IMR-90 (cell line): ENCODE data around the gene BCAS2. TPM values are rescaled to one million over a fixed set of nuclear protein-coding genes. Genes with fewer than 3 reads are reported as not detected.
A peak's percentile ranks its signal among the peaks of the same experiment; 100 is the strongest.

Experiments
- ATAC-seq: fragments of 200-7000 bp; cut with Tn5 transposase; 2 replicates; pipeline ENCODE4 v1.9.1; 2020; ENCODE audit warnings: low read depth, mild to moderate bottlenecking, moderate library complexity
- BruUV-seq: library from RNA; stranded (reverse); fragments of 400-500 nt; replicated peaks from 2 replicates; lab custom pipeline; 2021; lab: Mats Ljungman, UMichigan
- CTCF ChIA-PET: fragments of 300-600 bp; formaldehyde crosslinking; extraction: SDS; loops from one replicate; lab custom pipeline; 2021; ENCODE audit warnings: antibody characterized with exemption; lab: Yijun Ruan, JAX
- POLR2A ChIA-PET: fragments of 300-600 bp; sonication (Branson Sonifier 250); formaldehyde crosslinking; loops from one replicate; lab custom pipeline; 2022; ENCODE audit warnings: antibody characterized with exemption; ENCODE audit not compliant: unreplicated experiment; lab: Charles Lee
- DNase-seq: peaks from one replicate; pipeline ENCODE4 v3.0.0; 2013
- H2AFZ ChIP-seq: replicated peaks from 2 replicates; pipeline ENCODE3; 2013; ENCODE audit warnings: low read length, mild to moderate bottlenecking; ENCODE audit not compliant: poor library complexity
- H2AK5ac ChIP-seq: 2 replicates; pipeline ENCODE4 v1.6.1; 2013; ENCODE audit warnings: low read depth, low read length, inconsistent platforms
- H2AK9ac ChIP-seq: replicated peaks from 2 replicates; pipeline ENCODE3; 2013; ENCODE audit warnings: mild to moderate bottlenecking, low read depth, low read length, moderate library complexity; ENCODE audit not compliant: poor library complexity
- H2BK120ac ChIP-seq: 2 replicates; pipeline ENCODE4 v1.6.1; 2013; ENCODE audit warnings: low read depth, low read length, inconsistent platforms
- H2BK15ac ChIP-seq: 3 replicates; pipeline ENCODE4 v1.6.1; 2013; ENCODE audit warnings: low read depth, low read length, inconsistent platforms
- H2BK20ac ChIP-seq: 2 replicates; pipeline ENCODE4 v1.6.1; 2013; ENCODE audit warnings: low read depth, mild to moderate bottlenecking, inconsistent platforms, low read length, moderate library complexity
- H2BK5ac ChIP-seq: 2 replicates; pipeline ENCODE4 v1.6.1; 2013; ENCODE audit warnings: mild to moderate bottlenecking, low read depth, low read length, inconsistent platforms; ENCODE audit not compliant: poor library complexity, severe bottlenecking
- H3K14ac ChIP-seq: replicated peaks from 2 replicates; pipeline ENCODE4 v1.6.1; 2013; ENCODE audit warnings: low read depth, low read length, inconsistent platforms
- H3K18ac ChIP-seq: 2 replicates; pipeline ENCODE4 v1.6.1; 2013; ENCODE audit warnings: low read depth, low read length, control low read depth
- H3K23ac ChIP-seq: 2 replicates; pipeline ENCODE4 v1.6.1; 2013; ENCODE audit warnings: low read depth, low read length, inconsistent platforms
- H3K27ac ChIP-seq: 2 replicates; pipeline ENCODE4 v1.5.1; 2013; ENCODE audit warnings: mild to moderate bottlenecking, control low read depth, low read length; ENCODE audit not compliant: insufficient read depth
- H3K27me3 ChIP-seq: 2 replicates; pipeline ENCODE4 v1.6.1; 2013; ENCODE audit warnings: low read length; ENCODE audit not compliant: control insufficient read depth, insufficient read depth
- H3K36me3 ChIP-seq: 2 replicates; pipeline ENCODE4 v1.6.1; 2013; ENCODE audit warnings: low read length, mixed read lengths; ENCODE audit not compliant: control insufficient read depth, insufficient read depth
- H3K4ac ChIP-seq: 2 replicates; pipeline ENCODE4 v1.6.1; 2013; ENCODE audit warnings: low read depth, low read length, inconsistent platforms
- H3K4me1 ChIP-seq: 2 replicates; pipeline ENCODE4 v1.6.1; 2013; ENCODE audit warnings: low read length, mixed read lengths; ENCODE audit not compliant: control insufficient read depth, insufficient read depth
- H3K4me2 ChIP-seq: 2 replicates; pipeline ENCODE4 v1.6.1; 2013; ENCODE audit warnings: low read depth, mild to moderate bottlenecking, control low read depth, low read length, moderate library complexity
- H3K4me3 ChIP-seq: 2 replicates; pipeline ENCODE4 v1.5.1; 2013; ENCODE audit warnings: low read depth, mild to moderate bottlenecking, control low read depth, low read length, moderate library complexity; ENCODE audit not compliant: insufficient read depth
- H3K56ac ChIP-seq: 2 replicates; pipeline ENCODE4 v1.6.1; 2013; ENCODE audit warnings: low read length, inconsistent platforms; ENCODE audit not compliant: insufficient read depth; ENCODE audit errors: extremely low read depth
- H3K79me1 ChIP-seq, 2 experiments: 2 replicates each; pipeline ENCODE4 v1.6.1; 2013; ENCODE audit warnings: low read length in 2 of 2, inconsistent platforms in 1 of 2, low read depth in 1 of 2
- H3K9ac ChIP-seq: 2 replicates; pipeline ENCODE4 v1.6.1; 2013; ENCODE audit warnings: low read depth, low read length, control low read depth
- H3K9me1 ChIP-seq: 2 replicates; pipeline ENCODE4 v1.6.1; 2013; ENCODE audit warnings: low read length, inconsistent platforms; ENCODE audit not compliant: insufficient read depth
- H3K9me3 ChIP-seq: 2 replicates; pipeline ENCODE4 v1.6.1; 2013; ENCODE audit warnings: low read length; ENCODE audit not compliant: control insufficient read depth, insufficient read depth
- H4K20me1 ChIP-seq: 2 replicates; pipeline ENCODE4 v1.6.1; 2013; ENCODE audit warnings: low read length, inconsistent platforms; ENCODE audit not compliant: insufficient read depth
- H4K5ac ChIP-seq: 2 replicates; pipeline ENCODE4 v1.6.1; 2013; ENCODE audit warnings: mild to moderate bottlenecking, low read depth, low read length, control low read depth
- H4K8ac ChIP-seq, 2 experiments: 2 replicates each; pipeline ENCODE4 v1.6.1; 2013; ENCODE audit warnings: low read depth in 2 of 2, low read length in 2 of 2, control low read depth in 1 of 2, inconsistent platforms in 1 of 2
- H4K91ac ChIP-seq: 2 replicates; pipeline ENCODE4 v1.6.1; 2013; ENCODE audit warnings: low read depth, low read length, inconsistent platforms; ENCODE audit not compliant: insufficient read depth
- CEBPB ChIP-seq: IDR thresholded peaks from 2 replicates; pipeline ENCODE4 v1.6.1; 2012; ENCODE audit warnings: low read depth, low read length, improper control_type of control experiment
- FOS ChIP-seq: fragments of 150-350 bp; IDR thresholded peaks from 2 replicates; pipeline ENCODE4 v1.6.1; 2016; ENCODE audit warnings: low read depth, low read length
- MAFK ChIP-seq: IDR thresholded peaks from 2 replicates; pipeline ENCODE4 v1.6.1; 2012; ENCODE audit warnings: low read depth, low read length, improper control_type of control experiment
- NFE2L2 ChIP-seq: fragments of 150-350 bp; IDR thresholded peaks from 2 replicates; pipeline ENCODE4 v1.6.1; 2016; ENCODE audit warnings: low read depth, mild to moderate bottlenecking, low read length
- USF2 ChIP-seq: fragments of 150-350 bp; IDR thresholded peaks from 2 replicates; pipeline ENCODE4 v1.6.1; 2017; ENCODE audit warnings: mild to moderate bottlenecking, antibody characterized with exemption, low read length, low read depth
- WGBS, 2 experiments: methylation state at CpG; one replicate each; pipeline versions ENCODE4 v1.1.5 to v1.1.7; 2013; ENCODE audit warnings: missing lambda C conversion rate in 2 of 2; ENCODE audit not compliant: insufficient read length in 1 of 2; ENCODE audit errors: extremely low coverage in 2 of 2; 5-methylcytosine and 5-hydroxymethylcytosine counted together
- dilution Hi-C: fragments of 300-500 bp; cut with HindIII; formaldehyde crosslinking; loops from one replicate; pipeline ENCODE4 v1.14.3; 2018; ENCODE audit warnings: low sequenced_read_pairs; ENCODE audit not compliant: unreplicated experiment
- in situ Hi-C: fragments of 300-500 bp; cut with MboI; formaldehyde crosslinking; loops from 3 replicates; pipeline ENCODE4 v1.14.3; 2019; ENCODE audit warnings: low sequenced_read_pairs, inconsistent platforms, mixed read lengths
- intact Hi-C: fragments of 100-400 bp; cut with micrococcal nuclease; formaldehyde crosslinking; loops from 2 replicates; pipeline ENCODE4 v1.10.0; 2022
- polyA plus RNA-seq, 3 experiments: library from polyadenylated mRNA; depleted of rRNA; stranded (reverse); fragments of >200 nt; gene quantifications; 2 replicates each; pipeline ENCODE4 v1.2.3, GENCODE V29; 2012; ENCODE audit warnings: low replicate concordance in 1 of 3
- total RNA-seq: library from RNA; depleted of rRNA; stranded (reverse); fragments of >200 nt; gene quantifications from 2 replicates; pipeline ENCODE4 v1.2.3, GENCODE V29; 2012

The BCAS2 gene
- total and polyA plus RNA-seq, 2 of the 4 experiments (the other 2 are of a cell fraction), result 15.4 to 23.1 TPM

GRCh38 chr1:114627107-114627506 is 45.7 kb upstream of the BCAS2 start (continued):
- TF ChIP-seq USF2, result no peak
- TF ChIP-seq CEBPB, result no peak

GRCh38 chr1:114623364-114623763 is 41.9 kb upstream of the BCAS2 start:
- intact Hi-C loops, result loop anchor here (5.0 kb wide), 1 partner anchor 36 kb away; no protein-coding TSS in a partner anchor
- no peak overlapping the region for H4K5ac ChIP-seq
- H4K91ac ChIP-seq, result no peak overlapping the region
- WGBS, 2 experiments, result no CpG with 5 or more reads among the region's 5 CpGs
- no peaks in the 10 kb centered on the region for H3K9me1 ChIP-seq
- dilution Hi-C loops, result no loop called here
- no peak overlapping the region for H3K4ac ChIP-seq
- no peaks in the 10 kb centered on the region for H3K4me1 ChIP-seq
- BruUV-seq, result no TSS peak
- no peak overlapping the region for H4K8ac ChIP-seq
- no peaks in the 10 kb centered on the region for H4K20me1 ChIP-seq
- H2BK120ac ChIP-seq, result no peak overlapping the region
- no peak overlapping the region for H3K27ac ChIP-seq
- no peak overlapping the region for H2BK20ac ChIP-seq
- no peak overlapping the region for H3K18ac ChIP-seq
- in situ Hi-C loops, result no loop called here
- TF ChIP-seq FOS (no peak), MAFK (0 out of 2 replicates have a peak, but pooled peaks have one; percentile 16), NFE2L2 (no peak)
- ChIA-PET CTCF (no interaction called here), POLR2A (no interaction called here)
- H3K56ac ChIP-seq, result no peak overlapping the region
- H2BK15ac ChIP-seq, result no peak overlapping the region
- no peak for ATAC-seq
- no peak for DNase-seq
- H2AFZ ChIP-seq, result no peak overlapping the region
- H3K4me3 ChIP-seq, result no peak overlapping the region
- H3K27me3 ChIP-seq, result no peaks in the 10 kb centered on the region
- no peak overlapping the region for H2AK9ac ChIP-seq
- no peak overlapping the region for H3K23ac ChIP-seq
- no peak overlapping the region for H3K14ac ChIP-seq
- no peak overlapping the region for H2AK5ac ChIP-seq
- no peaks in the 10 kb centered on the region for H3K9me3 ChIP-seq
- H2BK5ac ChIP-seq, result no peak overlapping the region
- H3K36me3 ChIP-seq, result no peaks in the 10 kb centered on the region
- H3K79me1 ChIP-seq, result no peaks in the 10 kb centered on the region
- no peak overlapping the region for H3K4me2 ChIP-seq
- H3K9ac ChIP-seq, result no peak overlapping the region
